AG04449 (cell line): ENCODE data around the gene FAM204A.

ENCODE experiments used
- CTCF ChIA-PET: fragments of 350-600 bp; formaldehyde crosslinking; extraction: SDS; loops from one replicate; lab custom pipeline; 2021; ENCODE audit warnings: antibody characterized with exemption; lab: Yijun Ruan, JAX
- POLR2A ChIA-PET: fragments of 400-600, 350-600 bp; formaldehyde crosslinking; extraction: SDS; loops from one replicate; lab custom pipeline; 2020; ENCODE audit warnings: antibody characterized with exemption, inconsistent platforms; lab: Yijun Ruan, JAX
- DNase-seq: peaks from one replicate; pipeline ENCODE4 v3.0.0-alpha.2; 2010; ENCODE audit warnings: low read depth, low spot score
- H3K4me3 ChIP-seq: 2 replicates; pipeline ENCODE4 v1.5.1; 2011; ENCODE audit warnings: low read depth, mild to moderate bottlenecking, control low read depth, low read length
- CTCF ChIP-seq: IDR thresholded peaks from one replicate; pipeline ENCODE4 v1.5.1; 2011; ENCODE audit warnings: mild to moderate bottlenecking, moderate library complexity, low read length, control low read depth, inconsistent platforms; ENCODE audit not compliant: insufficient read depth; ENCODE audit errors: missing control alignments

FAM204A gene

DNA sequence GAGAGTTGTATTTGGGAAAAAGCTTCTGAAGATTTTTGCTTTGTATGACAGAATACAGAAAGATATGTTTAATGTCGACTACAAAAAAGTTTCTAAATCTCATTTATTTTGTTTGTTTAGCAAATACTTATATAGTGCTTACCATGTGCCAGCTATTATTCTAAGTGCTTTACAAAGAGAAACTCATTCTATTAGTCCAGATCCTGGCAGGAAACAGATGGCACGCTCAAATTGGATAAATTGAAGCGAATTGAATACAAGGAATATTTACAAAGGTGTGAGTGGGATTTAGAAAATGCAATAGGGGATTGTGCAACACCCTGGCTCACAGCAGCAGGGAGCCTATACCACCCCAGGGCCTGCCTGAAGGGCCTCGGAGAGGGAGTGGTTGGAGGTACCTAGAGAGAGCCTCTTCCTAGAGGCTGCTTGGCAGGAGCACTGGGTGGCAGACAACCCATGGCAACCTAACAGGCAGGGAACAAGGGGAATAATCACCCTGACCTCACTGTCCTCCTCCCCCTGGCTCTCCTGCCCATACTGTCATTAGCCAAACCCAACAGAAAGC, 27.6 kb upstream of the FAM204A start:
- no peak for TF ChIP-seq CTCF
- ChIA-PET CTCF (no interaction called here), POLR2A (no interaction called here)
- H3K4me3 ChIP-seq, result no peak overlapping the region
- no peak for DNase-seq

- DNase-seq, result no peak
- CTCF ChIA-PET, result no interaction called here
- no peak for TF ChIP-seq CTCF
- POLR2A ChIA-PET, result no interaction called here
- no peak overlapping the region for H3K4me3 ChIP-seq
Measured at GRCh38 chr10:118365702-118366101, 23.6 kb upstream of the FAM204A start.

GRCh38 chr10:118362103-118362502, 20.0 kb upstream of the FAM204A start:
- no peak overlapping the region for H3K4me3 ChIP-seq
- DNase-seq, result no peak
- TF ChIP-seq CTCF, result no peak
- ChIA-PET POLR2A (no interaction called here), CTCF (no interaction called here)

GRCh38 chr10:118358327-118358726, 16.2 kb upstream of the FAM204A start:
- ChIA-PET POLR2A (no interaction called here), CTCF (no interaction called here)
- no peak for DNase-seq
- no peak overlapping the region for H3K4me3 ChIP-seq
- TF ChIP-seq CTCF, result no peak

- DNase-seq, result no peak
- ChIA-PET CTCF (no interaction called here), POLR2A (no interaction called here)
- no peak overlapping the region for H3K4me3 ChIP-seq
- no peak for TF ChIP-seq CTCF
Measured at GRCh38 chr10:118357841-118358240, 15.7 kb upstream of the FAM204A start.

- TF ChIP-seq CTCF, result no peak
- DNase-seq, result no peak
- CTCF ChIA-PET, result no interaction called here
- no peak overlapping the region for H3K4me3 ChIP-seq
- POLR2A ChIA-PET, result no interaction called here
Measured at GRCh38 chr10:118356628-118357027, 14.5 kb upstream of the FAM204A start.
